HG03565 (cell line): ENCODE measurements around the gene ANKRD9.

ENCODE experiments used
- ATAC-seq: cut with Tn5 transposase; IDR thresholded peaks from one replicate; pipeline ENCODE4 v1.9.1; 2021; ENCODE audit warnings: mild to moderate bottlenecking, moderate library complexity; ENCODE audit not compliant: unreplicated experiment

The ANKRD9 gene

DNA sequence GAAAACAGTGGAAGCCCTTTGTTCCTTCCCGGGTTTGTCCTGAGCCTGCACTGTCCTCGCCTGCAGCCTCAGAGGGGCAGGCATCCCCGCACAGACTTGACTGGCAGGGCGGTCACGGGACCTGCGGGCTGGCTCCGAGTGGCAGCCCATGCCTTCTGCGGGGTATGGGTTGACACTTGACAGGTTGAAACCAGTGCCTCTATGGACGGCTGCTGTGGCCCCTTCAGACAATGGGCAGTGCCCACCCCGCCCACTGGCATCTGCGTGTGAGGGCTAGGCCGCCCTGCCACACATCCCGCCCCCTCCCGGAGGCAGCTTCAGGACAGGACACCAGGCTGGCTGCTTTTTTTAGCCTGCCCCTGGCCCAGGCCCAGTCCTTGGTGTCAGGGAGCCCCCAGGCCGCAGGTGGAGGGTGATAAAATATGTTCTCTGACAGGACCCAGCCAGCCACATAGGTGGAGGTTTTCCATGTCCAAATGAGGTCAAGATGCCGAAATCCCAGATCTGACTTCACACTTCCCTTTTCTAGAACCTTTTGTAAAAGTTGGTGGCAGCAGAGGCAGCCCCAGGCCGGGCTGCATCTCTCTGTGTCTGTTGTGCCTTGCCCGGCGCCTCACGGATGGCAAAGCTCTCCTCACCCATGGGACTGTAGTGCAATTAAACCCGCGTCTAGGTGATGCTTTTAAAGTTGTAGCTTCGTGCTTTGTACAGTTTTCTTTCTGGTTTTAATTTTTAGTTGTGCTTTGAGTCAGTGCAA lies 10.0 kb downstream of the ANKRD9 start:
- no peak for ATAC-seq

DNA sequence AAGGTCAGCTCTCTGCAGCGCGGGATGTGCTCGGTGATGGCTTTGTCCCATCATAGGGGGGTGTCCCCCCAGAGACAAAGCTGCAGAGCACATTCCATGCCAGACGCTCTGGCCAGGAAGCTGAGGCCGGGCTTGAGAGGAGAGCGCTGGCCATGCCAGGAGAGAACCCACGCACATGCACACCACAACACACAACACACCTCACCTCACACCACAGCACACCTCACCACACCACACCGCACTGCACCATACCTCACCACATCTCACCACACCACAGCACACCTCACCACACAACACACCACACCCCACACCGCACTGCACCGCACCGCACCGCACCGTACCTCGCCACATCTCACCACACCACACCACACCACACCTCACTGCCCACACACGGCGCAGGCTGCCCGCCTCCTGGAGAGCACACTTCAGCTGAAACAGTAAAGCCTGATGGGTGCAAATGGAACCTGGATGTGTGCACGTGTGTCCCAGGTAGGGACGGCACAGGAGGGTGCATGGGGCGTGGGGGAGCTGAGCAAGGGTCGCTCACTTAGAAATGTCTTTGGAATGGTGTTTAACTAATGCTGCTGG lies 10.8 kb downstream of the ANKRD9 start:
- no peak for ATAC-seq

DNA sequence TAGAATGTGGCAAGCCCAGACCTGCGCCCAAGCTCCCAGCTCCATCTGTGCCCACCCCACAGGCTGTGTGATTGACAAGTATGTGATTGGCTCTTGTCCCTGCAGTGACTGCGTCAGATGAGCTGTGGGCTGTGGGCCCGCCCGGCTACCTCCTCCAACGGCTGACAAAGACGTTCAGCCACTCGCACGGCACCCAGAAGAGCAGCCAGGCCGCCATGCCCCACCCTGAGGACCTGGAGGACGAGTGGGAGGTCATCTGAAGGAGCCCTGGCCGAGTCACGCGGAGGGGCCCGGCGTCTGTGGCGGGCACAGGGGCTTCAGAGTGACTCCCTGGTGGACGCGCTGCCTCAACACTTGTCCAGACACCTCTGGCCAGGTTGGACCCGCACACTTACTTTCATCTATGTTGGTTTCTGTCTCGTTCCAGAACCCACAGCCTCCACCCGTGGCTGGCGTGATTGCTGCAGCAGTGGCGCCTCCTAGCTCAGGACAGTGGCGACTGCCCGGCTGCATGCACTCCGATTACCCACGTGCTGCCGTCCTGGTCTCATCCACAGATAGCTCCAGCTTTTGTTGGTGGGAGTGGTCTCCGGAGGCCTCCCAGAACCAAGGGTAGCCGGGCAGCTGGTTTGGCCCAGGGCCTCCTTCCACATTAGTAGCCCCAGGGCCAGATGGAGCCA lies 11.4 kb downstream of the ANKRD9 start:
- no peak for ATAC-seq

- ATAC-seq = no peak
Measured at GRCh38 chr14:102496958-102497744, 12.4 kb downstream of the ANKRD9 start.

DNA sequence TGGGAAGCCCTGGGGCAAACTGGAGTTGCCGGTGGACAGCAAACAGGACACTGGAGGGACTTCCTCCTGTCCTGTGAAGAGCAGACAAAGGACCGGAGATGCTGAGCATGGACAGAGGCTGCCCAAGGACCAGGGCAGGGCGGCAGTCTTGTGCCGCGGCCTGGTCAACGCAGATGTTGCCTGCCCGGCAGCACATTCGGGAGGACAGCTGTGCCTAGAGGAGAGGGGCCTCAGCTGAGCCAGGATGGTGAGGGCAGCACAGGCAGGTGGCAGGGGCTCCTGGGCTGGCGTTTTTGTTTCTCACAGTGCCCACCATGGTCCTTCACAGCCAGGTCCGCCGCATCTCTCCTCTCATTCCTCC lies 13.3 kb downstream of the ANKRD9 start:
- no peak for ATAC-seq

- no peak for ATAC-seq
Measured at GRCh38 chr14:102495491-102496330, 13.9 kb downstream of the ANKRD9 start.

- ATAC-seq = no peak
Measured at GRCh38 chr14:102493585-102493984, 16.0 kb downstream of the ANKRD9 start.

GRCh38 chr14:102493096-102493495 lies 16.5 kb downstream of the ANKRD9 start:
- no peak for ATAC-seq

- no peak for ATAC-seq
Measured at GRCh38 chr14:102492531-102492910, 17.1 kb downstream of the ANKRD9 start.

GRCh38 chr14:102491786-102492530 lies 17.6 kb downstream of the ANKRD9 start:
- ATAC-seq = no peak

- no peak for ATAC-seq
Measured at GRCh38 chr14:102491366-102491765, 18.2 kb downstream of the ANKRD9 start.

GRCh38 chr14:102490456-102490855 lies 19.1 kb downstream of the ANKRD9 start:
- no peak for ATAC-seq

- ATAC-seq = no peak
Measured at GRCh38 chr14:102487204-102487577, 22.4 kb downstream of the ANKRD9 start.

DNA sequence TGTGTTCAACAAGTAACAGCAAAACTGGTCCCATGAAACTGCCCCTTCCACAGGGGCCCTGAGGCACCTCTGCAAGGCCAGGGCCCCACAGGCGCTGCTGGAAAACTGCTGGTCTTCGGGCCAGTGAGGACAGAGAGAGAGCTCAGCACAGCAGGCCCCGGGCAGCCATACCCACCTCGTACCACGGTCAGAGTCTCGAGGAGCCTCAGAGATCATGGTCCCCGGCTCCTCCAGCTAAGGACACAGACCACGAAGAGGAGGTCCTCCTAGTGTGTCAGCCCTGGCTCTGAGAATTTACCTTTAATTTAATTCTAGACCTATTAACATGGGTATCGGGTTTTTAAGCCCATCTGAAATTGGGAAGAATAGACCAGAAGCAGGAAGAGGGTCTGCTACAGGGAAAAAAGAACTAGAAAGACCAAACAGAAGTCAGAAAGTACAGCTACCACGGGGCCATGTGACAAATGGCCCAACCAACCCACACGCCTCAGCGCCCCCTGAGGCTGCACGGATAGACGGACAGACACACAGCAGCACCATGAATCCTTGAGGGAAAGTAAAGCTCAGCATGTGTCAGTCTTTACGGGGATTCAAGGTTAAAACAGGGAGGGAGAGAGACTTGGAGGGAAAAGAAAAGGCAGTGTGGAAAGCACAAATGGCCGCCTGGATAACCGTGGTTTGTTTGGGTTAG lies 22.9 kb downstream of the ANKRD9 start:
- ATAC-seq = no peak

DNA sequence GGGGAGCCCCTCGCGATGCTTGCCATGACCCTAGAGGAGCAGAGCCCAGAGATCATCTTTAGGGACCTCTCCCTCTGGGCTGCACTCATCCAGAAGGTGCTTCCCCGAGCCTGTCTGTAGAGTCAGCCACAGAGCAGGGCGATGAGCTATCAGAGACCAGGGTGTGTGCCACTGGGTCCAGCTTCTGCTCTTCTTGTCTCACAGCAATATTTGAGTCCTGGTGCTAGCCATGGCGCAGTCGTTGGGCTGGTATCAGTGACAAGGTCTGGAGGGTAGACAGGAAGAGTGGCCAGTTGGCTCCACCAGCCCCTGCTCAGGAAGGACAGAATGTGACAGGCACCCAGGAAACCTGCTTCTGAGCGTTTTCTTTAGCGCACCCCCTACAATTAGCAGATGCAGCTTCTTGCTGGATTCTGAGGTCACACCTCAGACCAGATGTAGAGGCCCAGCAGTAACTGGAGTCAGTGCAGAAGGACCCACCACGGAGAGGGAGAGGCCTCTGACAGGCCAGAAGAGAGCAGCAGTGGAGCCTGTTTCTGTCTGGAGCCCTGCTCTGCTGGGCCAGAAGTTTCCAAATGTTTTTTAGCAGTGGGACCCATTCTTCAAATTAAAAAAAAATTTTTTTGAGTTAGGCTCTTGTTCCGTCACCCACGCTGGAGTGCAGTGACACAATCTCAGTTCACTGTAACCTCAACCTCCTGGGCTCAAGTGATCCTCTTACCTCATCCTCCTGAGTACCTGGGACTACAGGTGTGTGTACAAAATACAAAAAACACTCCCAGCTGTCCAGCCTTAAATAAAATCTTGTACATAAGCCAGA lies 23.7 kb downstream of the ANKRD9 start:
- ATAC-seq = no peak

DNA sequence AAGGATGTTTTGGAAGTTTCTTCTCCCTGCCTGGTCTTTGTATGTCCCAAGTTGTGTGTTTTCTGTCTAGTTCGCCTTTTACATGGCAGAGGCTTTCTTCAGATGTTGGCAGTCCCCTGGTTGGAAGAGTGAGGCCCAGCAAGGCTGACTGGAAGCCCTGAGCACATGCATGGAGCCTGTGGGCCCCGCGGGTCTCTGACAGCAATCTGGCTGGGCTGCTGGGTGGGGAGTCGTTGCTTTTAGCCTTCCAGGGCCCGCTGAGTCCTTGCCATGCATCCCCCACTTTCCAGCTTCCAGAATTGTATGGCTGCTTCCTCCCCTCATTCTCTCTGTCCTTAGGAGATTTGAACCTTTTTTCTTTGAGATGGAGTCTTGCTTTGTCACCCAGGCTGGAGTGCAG lies 25.3 kb downstream of the ANKRD9 start:
- no peak for ATAC-seq

DNA sequence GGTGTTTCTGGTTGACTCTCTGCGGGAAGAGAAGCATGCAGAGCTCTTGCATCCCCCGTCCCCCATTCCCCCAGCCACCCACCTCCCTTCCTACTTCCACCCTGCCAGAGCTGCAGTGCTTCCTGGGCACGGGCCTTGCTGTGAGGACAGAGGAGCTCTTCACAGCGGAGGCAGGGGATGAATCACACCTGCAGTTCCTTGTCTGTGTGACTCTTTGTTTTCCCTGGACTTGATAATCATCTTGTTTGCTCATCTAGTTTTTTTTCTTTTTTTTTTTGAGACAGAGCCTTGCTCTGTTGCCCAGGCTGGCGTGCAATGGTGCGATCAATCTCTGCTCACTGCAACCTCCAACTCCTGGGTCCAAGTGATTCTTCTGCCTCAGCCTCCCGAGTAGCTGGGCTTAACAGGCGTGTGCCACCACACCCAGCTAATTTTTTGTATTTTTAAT lies 27.8 kb downstream of the ANKRD9 start:
- no peak for ATAC-seq

GRCh38 chr14:102481371-102481770 lies 28.2 kb downstream of the ANKRD9 start:
- ATAC-seq = no peak
